DMS114 treated with DMSO at 0.1 percent for 48 hours (cell line): ENCODE data around the gene UBXN10.

Experiments used
- DNase-seq: peaks from one replicate; lab custom pipeline; 2025; ENCODE audit not compliant: unreplicated experiment; lab: John Stamatoyannopoulos, UW

UBXN10 gene

DNA sequence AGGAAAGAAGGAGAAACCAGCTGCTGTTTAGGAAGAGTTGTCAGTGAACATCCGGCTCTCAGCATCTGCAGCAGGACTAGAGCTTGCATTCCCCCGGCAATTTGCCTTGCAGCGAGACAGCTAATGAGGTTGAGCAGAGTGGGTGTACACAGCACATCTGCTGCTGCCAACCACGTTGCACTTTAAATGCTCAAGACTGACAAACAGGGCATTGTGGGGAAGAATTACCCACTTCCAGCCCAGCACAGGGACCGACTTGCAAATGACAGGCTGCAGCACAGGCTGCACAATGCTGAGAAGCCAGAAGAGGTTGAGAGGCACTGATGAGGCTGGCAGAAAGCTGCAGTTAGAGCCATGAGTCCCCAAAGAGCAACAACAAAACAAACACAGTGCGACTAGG is 48.0 kb downstream of the UBXN10 start:
- DNase-seq, result no peak

DNA sequence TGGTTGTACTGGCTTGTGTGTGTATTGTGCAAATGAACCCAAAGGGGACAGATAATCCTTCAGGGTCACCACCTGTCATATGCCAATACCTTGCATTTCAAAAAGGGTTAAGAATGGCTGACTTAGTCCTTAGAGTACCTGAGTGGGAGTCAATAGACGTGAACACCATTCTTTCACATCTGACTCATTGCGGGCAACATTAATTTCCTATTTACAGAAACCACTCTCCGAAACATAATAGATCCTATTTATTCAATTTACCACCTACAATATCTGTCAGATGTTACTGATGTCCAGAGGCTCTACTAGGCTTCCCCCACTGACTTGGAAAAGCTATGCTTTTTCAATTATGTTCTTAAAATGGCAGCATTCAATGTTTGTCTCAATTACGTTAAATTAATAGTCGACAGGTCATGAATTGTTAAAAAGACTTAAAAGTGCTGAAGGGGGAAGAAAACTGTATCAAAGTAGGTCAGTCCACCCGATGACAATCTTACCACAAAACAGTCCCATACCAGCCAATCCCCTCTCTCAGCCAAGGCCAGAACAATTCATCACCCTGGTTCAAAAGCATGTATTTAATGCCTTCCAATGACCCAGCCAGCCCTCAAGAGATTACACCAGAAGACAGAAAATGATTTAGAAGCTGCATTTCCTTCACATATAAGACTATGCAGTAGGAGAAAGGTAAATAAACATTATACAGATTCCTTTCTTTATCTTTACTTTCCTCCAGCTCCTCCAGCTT is 49.1 kb downstream of the UBXN10 start:
- DNase-seq, result no peak

DNA sequence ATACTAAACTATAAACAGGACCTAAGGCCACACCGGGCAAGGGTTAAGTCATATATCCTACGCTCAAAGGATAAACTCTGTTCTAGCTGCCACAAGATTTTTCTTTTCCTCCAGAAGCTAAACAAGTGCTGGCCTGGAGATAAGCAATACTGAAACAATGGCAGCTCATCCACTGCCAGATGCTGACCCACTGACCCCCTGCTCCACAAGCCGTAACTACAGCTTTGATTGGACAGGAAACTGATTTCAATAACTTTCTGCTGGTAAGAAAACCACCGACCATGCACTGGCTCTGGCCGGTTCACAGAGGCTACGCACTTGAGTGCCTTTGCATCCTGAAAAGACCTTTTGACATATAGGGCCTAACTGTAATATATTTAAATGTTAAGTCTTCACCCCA is 51.8 kb downstream of the UBXN10 start:
- DNase-seq, result no peak

DNA sequence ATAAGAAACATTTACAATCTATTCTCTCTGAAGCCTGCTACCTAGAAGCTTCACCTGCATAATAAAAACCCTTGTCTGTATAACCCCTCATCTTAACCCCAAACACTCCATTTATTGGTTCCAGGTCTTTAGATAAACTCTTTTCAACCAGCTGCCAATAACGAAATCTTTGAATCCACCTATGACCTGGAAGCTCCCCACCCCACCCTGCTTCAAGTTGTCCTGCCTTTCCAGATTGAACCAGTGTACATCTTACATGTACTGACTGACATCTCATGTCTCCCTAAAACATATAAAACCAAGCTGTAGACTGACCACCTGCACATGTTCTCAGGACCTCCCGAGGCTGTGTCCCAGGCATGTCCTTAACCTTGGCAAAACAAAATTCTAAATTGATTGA is 54.1 kb downstream of the UBXN10 start:
- DNase-seq, result no peak

DNA sequence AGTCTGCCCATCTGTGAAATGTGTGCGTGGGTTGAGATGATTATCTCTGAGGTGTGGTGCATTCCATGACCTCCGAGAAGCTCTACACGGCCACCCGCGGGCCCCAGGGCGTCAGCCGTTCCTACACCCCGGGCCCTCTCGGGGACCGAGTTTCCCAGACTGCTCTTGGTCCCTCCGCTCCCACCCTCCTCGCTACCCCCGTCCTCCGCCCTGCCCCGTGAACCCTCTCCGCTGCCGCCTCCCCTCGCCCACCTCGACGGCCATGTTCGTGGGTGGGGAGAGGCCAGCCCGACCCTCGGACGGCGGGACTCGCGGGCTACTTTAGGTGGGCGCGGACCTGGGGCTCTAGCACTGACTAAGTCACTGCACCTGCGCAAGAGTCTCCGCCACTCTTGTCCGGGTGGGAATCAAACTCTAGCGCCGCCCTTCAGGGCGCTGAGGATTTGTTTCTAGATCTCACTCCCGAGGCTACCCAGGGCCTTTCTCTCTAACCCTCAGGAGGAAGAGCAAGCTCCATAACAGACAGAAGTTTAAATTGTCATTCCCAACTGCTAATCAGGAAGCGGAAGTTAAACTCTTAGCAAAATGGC is 57.1 kb downstream of the UBXN10 start:
- no peak for DNase-seq
